ENCODE results near the gene FGR.

FGR gene

GRCh38 chr1:27583479-27583878 lies 51.5 kb downstream of the FGR start:
- no peak for DNase-seq

DNA sequence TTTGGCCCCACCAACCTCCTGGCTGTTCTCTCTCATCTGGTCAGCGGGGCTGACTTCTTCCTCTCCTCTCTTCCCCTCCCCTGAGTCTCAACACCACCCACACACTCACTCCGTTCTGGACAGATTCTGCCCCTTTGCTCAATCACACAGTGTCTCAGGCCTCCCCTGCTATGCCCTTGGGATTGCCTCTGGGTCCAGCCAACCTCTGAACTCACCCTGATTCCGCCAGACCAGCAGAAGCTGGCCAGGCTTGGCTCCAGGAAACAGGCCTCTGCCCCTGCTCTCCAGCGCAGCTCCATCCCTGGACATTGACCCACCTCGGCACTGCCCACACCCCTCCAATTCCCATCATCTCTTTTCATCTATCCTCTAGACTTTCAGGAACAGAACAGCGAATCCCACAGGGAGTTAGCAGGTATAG lies 53.2 kb downstream of the FGR start:
- no peak for DNase-seq

- DNase-seq, result no peak
These were observed 57.3 kb downstream of the FGR start for GRCh38 chr1:27577504-27578188.

DNA sequence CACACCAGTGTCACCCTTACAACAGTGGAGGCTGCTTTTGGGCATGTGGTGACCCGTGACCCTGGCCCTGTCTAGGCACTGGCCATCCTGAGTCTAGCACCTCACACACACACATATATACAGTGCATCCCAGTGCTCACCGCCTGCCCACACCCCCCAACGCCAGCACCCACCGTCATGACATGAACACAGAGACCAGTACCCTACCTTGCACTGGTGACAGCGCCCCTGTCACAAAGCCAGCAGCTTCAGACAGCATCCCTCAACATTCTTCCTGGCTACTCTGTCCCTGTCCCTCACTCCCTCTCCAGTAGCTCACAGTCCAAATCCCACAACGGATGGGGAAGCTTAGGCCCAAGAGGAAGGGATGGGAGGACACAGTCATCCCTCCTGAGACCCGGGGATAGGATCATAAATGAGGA lies 58.2 kb downstream of the FGR start:
- DNase-seq, result no peak

GRCh38 chr1:27575840-27576331 lies 59.1 kb downstream of the FGR start:
- no peak for DNase-seq

DNA sequence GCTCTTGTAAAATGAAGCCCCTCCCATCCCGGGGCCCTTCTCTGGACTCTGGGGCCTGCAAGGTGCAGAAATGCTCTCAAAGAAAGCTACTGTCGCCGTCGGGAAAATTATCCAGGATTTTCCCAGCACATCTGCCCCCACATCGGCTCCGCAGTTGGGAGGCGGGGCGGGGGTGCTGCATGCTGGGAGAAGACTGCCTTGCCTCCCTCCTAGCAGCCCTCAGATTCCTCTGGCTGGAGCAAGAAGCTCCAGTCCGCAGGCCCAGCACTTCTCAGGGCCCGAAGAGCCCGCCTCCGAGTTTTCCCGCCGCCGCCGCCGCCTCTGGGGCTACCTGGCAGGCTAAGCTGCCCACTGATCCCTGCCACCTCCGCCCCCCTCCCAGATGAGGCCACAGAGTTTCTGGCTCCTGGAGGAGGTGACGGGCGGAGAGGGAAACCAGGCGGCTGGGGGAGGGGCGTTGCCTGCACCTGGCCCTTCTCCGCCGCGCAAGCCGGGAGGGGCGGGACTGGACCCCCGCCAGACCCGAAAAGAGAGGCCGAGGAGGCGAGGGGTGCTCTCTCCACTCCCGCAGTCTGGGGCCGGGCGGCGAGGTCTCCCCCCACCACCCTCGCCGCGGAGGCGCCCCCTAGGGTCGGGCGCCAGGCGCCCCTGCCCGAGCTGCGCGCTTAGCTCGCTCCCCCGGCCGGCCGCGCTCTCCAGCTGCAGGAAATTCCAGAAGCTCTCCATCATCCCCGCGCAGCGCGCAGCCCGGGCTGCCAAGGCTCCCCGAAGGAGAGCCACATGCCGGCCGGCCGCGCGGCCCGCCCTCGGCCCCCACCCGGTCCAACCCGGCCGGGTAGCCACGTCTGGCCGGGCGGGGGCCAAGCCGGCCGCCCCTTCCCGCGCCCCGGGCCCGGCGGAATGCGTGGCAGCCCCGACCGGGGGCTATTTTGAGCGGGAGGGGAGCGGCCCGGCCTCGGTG lies 59.8 kb downstream of the FGR start:
- DNase-seq, result peak; percentile 92

DNA sequence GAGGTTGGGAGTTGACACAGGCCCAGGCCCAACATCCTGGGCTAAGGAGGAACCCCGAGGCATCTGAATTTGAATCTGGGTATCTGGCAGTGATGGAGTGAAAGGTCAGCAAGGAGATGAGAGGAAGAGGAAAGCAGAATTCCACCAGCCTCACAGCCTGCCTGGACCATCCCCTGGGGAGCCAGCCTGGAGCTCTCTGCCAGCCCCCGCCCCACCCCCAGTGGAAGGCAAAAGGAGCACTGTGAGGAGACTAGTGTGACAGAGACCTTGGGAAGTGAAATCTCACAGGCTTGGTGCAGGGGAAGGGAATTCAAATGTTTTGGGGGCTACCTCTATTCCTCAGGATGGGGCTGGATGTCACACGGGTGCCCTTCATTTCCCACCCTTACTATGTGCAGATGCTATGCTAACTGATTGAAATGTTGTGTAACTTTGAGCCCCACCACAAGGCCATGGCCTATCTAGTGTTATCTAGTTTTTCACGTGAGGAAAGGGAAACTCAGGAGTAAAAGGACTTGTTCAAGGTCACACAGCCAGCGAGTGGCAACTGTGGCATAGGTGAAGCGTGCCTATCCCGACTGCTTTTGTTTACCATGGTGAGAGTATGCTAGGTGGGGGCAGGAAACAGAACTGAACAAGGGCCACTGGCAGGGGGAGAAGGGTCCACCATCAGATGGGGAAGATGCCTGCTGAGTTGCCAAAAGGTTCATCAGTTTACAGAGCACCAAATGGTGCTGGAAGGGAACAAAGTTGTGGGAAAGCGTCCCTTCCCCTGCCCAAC lies 60.8 kb downstream of the FGR start:
- DNase-seq, result no peak

DNA sequence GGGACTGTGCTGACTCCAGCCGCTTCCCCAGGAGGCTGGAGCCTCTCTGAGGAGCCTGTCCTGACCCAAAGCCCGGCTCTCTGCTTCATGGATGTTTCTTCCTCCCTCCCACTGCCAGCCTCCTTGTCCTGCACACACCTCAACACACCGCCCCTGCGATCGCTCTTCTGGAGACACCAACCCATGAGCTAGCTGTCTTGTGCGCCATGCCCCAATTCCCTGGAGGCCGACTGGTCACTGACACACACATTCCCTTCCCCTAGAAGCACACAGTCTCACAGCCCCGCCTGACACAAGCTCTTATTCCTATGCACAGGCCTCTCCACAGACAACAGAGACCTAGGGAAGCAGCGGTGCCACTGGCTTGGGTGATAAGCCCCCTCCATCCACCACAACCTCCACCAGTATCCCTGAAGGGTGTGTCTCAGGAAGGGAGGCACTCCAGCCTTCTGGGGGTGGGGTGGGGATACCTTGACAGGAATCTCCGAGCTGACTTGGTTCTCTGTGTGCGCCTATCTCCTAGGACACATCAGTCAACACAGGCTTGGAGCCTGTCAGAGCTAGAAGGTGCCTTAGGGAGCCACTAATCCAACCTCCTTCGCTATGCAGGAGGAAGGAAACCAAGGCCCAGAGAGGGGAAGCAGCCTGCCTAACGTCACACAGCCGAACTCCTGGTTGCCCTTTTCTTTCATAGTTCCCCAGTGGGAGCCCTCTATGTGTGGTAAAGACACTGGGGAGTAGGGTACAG lies 62.1 kb downstream of the FGR start:
- no peak for DNase-seq

DNA sequence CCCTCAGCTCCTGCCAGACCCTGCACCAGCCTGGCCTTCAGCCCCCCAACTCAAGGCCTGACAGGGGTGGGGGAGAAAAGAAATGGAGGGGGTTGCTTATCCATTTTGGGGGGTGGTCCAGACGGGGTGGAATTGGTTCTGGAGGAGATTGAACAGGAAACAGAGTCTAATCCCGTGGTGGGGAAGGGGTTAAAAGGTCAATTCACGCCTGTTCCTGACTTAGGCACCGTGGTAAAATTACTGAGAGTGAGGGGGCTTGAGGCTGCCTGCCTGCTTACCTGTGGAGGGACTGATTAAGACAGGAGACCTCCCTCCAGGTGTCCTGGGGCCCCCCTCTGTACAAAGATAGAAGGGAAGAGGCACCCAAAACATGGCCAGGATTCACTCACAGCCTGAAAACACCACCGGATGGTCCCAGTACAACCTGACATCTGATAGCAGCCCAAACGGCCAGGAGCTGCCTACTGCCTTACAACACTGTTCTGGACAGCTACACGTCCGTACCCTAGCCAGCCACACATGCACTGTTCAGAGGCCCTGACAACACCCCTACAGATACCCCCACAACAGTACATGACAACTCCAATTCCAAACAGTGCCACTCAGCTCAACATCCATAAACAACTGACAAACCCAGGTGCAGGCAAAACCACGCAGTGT lies 62.8 kb downstream of the FGR start:
- no peak for DNase-seq

DNA sequence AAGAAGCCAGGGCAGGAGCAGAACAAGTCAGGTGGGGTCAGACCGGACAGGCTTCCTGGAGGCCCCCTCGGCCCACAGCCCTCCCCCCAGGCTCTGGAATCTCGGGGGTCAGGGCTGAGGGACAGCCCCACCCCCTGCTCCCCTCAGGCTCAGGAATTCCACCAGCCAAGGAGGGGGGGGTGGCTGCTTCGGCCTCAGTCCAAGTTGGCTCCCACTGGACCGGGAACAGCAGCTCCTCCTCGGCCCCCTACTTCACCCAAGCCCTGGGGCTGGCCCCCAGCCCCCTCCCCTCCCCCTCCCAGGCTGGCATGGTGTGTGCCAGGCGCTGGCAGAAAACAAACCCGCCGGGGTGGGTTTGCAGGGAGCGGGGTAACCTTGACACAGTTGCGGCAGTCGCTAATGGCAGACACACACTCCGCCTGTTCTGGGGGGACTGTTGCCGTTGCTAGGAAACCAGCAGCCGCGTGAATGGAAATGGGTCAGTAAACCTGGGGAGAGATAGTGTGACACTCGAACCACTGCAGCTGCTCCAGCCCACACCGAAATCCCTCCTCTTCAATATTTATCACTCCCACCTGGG lies 63.5 kb downstream of the FGR start:
- peak; percentile 10 for DNase-seq

DNA sequence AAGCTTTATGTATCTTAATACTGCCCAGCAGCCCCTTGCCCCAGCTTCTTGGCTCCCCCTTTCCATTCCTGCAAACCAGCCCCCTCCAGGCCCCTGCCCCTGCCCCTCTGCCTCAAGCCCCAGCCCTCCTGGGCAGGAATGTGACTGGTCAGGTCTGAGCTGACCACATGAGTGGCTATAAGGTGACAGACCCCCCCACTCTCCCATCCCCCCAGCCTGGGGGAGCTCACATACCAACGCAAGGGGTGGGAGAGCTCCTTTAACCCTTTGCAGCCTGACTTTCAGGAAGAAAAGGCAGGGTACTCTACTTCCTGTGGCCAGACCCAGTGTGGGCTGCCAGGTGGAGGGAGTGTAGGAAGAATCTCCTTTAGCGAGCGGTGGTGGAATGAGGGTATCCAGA lies 64.2 kb downstream of the FGR start:
- no peak for DNase-seq

DNA sequence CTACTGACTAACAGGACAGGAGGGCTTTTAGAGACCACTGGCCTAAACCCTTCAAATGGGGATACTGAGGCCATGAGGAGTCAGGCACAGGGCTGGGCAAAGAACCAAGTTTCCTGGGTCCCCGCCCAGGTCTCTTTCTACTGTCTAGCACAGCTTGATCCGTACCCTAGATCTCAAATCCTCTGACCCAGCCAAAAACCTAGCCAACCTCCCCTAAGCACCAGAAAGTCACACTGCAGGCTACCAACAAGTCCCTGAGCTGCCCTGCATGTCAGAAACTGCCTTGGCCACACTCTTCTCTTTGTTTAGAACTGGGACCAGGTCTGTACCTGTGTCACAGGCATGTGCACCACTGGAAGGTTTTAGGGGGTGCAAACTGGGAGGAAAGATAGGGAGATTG lies 64.6 kb downstream of the FGR start:
- DNase-seq, result no peak

DNA sequence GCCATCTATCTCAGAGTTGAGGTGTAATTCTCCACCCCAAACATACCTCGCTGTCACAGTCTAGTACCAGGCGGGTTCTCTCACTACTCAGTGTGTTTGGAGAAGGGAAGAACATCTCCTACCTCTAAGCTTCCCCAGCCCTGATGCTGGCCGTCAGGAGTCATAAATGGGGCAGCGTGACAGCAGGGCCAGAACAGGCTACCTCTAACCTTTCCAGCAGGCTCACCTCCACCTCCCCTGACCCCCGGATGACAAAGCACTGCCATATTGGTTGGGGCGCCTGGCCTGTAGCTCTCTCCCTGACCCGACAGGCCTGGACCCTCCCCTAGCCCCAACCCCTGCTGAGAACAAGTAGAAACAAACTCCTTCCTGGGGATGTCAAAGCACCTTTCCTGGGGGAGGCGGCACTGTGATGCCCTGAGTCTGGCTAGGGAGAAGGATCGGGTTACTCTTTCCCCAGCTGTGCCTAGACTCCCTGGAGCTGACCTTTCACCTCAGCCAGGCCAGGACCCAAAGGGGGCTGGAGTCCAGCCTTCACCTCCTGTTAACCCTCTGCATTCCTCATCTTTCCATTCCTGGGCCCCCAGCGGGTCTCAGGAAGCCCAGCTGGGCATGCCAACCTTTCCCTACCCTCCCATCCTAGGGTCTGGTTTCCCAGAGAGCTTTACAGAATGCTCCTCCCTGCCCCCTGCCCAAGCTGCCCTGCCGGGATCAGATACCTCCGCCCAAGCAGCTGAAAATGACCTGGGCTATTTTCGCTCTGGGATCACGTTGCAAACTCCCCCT lies 65.3 kb downstream of the FGR start:
- DNase-seq, result no peak

DNA sequence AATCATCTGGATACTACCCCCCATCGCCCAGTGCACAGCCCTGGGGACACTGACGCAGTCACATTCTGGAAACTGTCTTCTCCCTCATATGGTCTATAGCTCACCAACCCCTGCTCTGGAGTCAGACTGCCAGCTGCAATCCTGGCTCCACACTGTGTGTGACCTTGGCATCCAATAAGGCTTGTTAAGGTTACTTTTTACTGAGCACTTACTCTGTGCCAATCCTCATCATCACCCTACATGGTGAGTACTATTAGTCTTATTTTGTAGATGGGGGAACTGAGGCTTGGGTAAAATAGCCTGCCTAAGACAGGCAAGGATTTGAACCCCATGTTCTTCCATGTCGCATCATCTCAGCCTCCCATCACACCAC lies 65.9 kb downstream of the FGR start:
- no peak for DNase-seq

DNA sequence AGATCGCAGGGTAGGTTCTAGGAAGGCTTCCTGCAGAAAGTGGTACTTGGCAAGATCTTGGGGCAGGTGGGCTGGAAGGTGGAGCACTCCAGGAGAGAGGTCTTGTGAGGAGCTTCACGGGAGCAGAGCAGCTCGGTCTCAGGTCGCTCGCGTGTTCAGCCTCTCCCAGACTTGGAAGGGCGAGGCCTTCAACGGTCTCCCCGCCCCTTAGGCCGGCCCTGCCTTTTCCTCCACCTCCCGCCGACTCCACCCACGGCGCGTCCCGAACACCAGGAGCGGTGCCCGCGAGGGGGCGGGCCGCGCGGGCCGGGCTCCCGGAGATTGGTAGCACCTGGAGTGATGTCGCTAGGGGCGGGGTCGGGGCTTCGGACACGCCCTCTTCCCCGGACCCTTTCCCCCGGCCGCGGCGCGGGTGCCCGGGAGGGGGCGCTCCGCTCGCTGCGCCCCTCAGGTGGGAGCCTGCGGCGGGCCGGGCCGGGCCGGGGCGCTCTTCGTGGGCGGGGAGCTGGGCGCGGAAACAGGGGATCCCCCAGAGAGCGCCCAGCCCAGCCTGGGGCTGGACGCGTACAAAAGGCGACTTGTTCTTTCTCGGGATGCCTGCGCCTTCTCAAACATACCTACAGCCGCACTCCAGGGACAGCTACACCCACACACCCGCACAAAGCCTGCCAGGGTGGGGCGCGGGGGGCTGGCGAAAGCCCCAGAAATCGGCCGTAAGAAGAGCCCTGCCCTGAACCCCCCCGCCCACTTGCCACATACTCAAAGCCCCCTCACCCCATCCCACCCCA lies 66.5 kb downstream of the FGR start:
- DNase-seq, result peak; percentile 93

GRCh38 chr1:27567971-27568299 lies 67.0 kb downstream of the FGR start:
- DNase-seq, result no peak

GRCh38 chr1:27567146-27567526 lies 67.8 kb downstream of the FGR start:
- DNase-seq, result no peak

GRCh38 chr1:27566462-27567145 lies 68.4 kb downstream of the FGR start:
- DNase-seq, result no peak
